K562 (cell line): ENCODE data around the gene DPY30. TPM values are rescaled to one million over a fixed set of nuclear protein-coding genes. Genes with fewer than 3 reads are reported as not detected.
A peak's percentile ranks its signal among the peaks of the same experiment; 100 is the strongest.

Experiments used
- CBX5 ChIP-seq: IDR thresholded peaks from 2 replicates; pipeline ENCODE4 v1.6.1; 2014; ENCODE audit warnings: low read depth, borderline replicate concordance
- FUS ChIP-seq: fragments of 200-400 bp; formaldehyde crosslinking; optimal IDR thresholded peaks from 2 replicates; pipeline ENCODE3; 2017; ENCODE audit warnings: low read depth, low read length
- GABPA ChIP-seq: fragments of 200-800 bp; sonication (Bioruptor generic); conservative IDR thresholded peaks from 2 replicates; pipeline ENCODE4 v1.6.1; 2016; ENCODE audit warnings: low read depth, missing genetic modification characterization, missing compliant biosample characterization
- GATA2 ChIP-seq: sonication (generic); formaldehyde crosslinking; IDR thresholded peaks from 2 replicates; pipeline ENCODE4 v1.4.0; 2020; ENCODE audit warnings: mild to moderate bottlenecking, missing genetic modification reagents
- KLF1 ChIP-seq: fragments of 450-650 bp; IDR thresholded peaks from 2 replicates; pipeline ENCODE4 v1.6.1; 2016; ENCODE audit warnings: missing genetic modification characterization, missing compliant biosample characterization
- MEF2D ChIP-seq: conservative IDR thresholded peaks from 2 replicates; pipeline ENCODE4 v1.6.1; 2016; ENCODE audit warnings: low read depth, missing genetic modification characterization, missing compliant biosample characterization
- NCOR1 ChIP-seq: fragments of 450-650 bp; IDR thresholded peaks from 2 replicates; pipeline ENCODE4 v1.6.1; 2016; ENCODE audit warnings: mild to moderate bottlenecking, moderate library complexity
- RAD51 ChIP-seq: fragments of 450-650 bp; IDR thresholded peaks from 2 replicates; pipeline ENCODE4 v1.7.1; 2016; ENCODE audit warnings: low read depth, mild to moderate bottlenecking, borderline replicate concordance
- SMARCE1 ChIP-seq: fragments of 450-650 bp; IDR thresholded peaks from 2 replicates; pipeline ENCODE4 v1.7.1; 2016; ENCODE audit warnings: mild to moderate bottlenecking
- ZBTB17 ChIP-seq: fragments of 450-650 bp; formaldehyde crosslinking; IDR thresholded peaks from 2 replicates; pipeline ENCODE4 v1.4.0; 2020; ENCODE audit warnings: mild to moderate bottlenecking
- ZNF444 ChIP-seq: fragments of 250-450 bp; sonication (Bioruptor Pico); IDR thresholded peaks from 2 replicates; pipeline ENCODE4 v1.4.0; 2020; ENCODE audit warnings: mild to moderate bottlenecking, moderate library complexity
- ZNF707 ChIP-seq: fragments of 250-450 bp; sonication (Bioruptor Pico); conservative IDR thresholded peaks from 2 replicates; pipeline ENCODE4 v1.8.0; 2022; ENCODE audit warnings: inconsistent platforms, mild to moderate bottlenecking, moderate library complexity
- ZNF830 ChIP-seq: fragments of 250-450 bp; sonication (Bioruptor Pico); IDR thresholded peaks from 2 replicates; pipeline ENCODE4 v1.5.0; 2021; ENCODE audit warnings: mild to moderate bottlenecking
- polyA plus RNA-seq, 8 experiments: library from polyadenylated mRNA; depleted of rRNA in 4 of 8; stranded (reverse) in 5 of 8; unstranded in 3 of 8; fragments of >200 nt; fragmentation: Nextera tagmentation in 2 of 8; fragmentation: Illumina TruSeq in 1 of 8; extraction: Ambion mirVana in 2 of 8; extraction: Trizol in 1 of 8; gene quantifications; 2 replicates each; pipeline versions ENCODE4 v1.2.1 to v1.2.3, GENCODE V29; 2011 to 2014; ENCODE audit warnings: inconsistent platforms in 1 of 8, missing spikeins in 1 of 8
- total RNA-seq, 7 experiments: library from RNA; depleted of rRNA in 6 of 7; stranded (reverse); fragments of >200 nt in 6 of 7; fragmentation: Illumina TruSeq in 2 of 7; extraction: Trizol in 2 of 7; gene quantifications; 2 replicates each; pipeline versions ENCODE4 v1.2.1 to v1.2.3, GENCODE V29; 2011 to 2021; ENCODE audit warnings: low replicate concordance in 1 of 7
- TF ChIP-seq, protein P1 (sequence below): fragments of 450-650 bp; formaldehyde crosslinking; IDR thresholded peaks from 2 replicates; pipeline ENCODE4 v1.4.0; 2020; ENCODE audit warnings: mild to moderate bottlenecking, moderate library complexity
- TF ChIP-seq, protein P2 (sequence below), 2 experiments: fragments of 450-650 bp; IDR thresholded peaks; 2 replicates each; pipeline ENCODE4 v1.6.1; 2018; ENCODE audit warnings: mild to moderate bottlenecking in 2 of 2, low read depth in 1 of 2; ENCODE audit not compliant: partially characterized antibody in 2 of 2
- TF ChIP-seq, protein P3 (sequence below): fragments of 250-450 bp; sonication (Bioruptor Pico); IDR thresholded peaks from 2 replicates; pipeline ENCODE4 v1.8.0; 2021; ENCODE audit warnings: moderate library complexity, mild to moderate bottlenecking, inconsistent platforms
- TF ChIP-seq, protein P4 (sequence below): IDR thresholded peaks from 3 replicates; pipeline ENCODE4 v1.6.1; 2011; ENCODE audit warnings: borderline replicate concordance, mild to moderate bottlenecking, moderate library complexity; ENCODE audit not compliant: insufficient read length; ENCODE audit errors: extremely low read depth

DPY30 gene
- total and polyA plus RNA-seq, 9 of the 15 experiments (the other 6 are each of a cell fraction or from before 2014, with no cell fraction given): 64.6 to 402 (median 116) TPM

DNA sequence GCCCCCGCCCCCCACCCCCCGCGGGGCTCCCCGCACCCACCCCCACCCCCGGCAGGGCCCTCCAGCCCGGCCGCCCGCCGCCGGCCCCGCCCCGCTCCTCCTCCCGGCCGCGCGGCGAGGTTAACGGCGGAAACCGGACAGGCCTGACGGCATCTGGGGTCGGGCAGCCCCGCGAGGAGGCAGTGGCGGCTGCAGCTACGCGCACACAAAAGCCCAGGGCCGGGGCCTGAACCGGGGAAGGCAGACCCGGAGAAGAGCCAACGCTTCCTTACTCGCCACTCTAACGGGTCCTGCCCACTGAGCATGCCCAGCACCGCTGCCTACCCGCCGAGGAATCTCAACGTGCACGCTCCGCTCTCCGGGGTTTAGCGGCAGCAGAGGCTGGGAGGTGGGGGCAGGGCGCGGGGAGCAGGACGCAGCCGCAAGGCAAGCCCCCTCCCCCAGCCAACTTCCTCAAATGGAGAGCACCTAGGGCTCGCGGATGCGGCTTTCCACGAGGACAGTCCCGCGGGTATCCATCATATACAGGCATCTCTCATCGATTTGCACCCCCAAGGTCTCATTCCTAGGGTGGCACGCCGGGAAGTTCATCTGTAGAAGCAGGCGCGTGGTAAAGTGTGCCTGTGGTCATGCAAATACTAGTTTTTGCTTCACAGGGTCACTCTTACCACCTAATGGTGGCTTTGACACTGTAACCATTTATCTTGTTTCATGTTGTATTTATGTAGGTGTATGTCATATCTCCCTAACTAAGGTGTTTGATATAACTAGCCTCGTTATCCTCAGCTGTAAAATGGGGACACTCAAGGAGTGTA is 28.7 kb downstream of the DPY30 start, which contains the start of gene MEMO1 (continued):
- TF ChIP-seq, protein P1, sequence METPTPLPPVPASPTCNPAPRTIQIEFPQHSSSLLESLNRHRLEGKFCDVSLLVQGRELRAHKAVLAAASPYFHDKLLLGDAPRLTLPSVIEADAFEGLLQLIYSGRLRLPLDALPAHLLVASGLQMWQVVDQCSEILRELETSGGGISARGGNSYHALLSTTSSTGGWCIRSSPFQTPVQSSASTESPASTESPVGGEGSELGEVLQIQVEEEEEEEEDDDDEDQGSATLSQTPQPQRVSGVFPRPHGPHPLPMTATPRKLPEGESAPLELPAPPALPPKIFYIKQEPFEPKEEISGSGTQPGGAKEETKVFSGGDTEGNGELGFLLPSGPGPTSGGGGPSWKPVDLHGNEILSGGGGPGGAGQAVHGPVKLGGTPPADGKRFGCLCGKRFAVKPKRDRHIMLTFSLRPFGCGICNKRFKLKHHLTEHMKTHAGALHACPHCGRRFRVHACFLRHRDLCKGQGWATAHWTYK (CRISPR knock-in tag): peak; percentile 84
- TF ChIP-seq ZNF707 (CRISPR knock-in tag): no peak
- TF ChIP-seq ZBTB17 (CRISPR knock-in tag): peak; percentile 80
- TF ChIP-seq GABPA (tag): peak; percentile 52
- TF ChIP-seq KLF1 (tag): no peak
- 0 out of 2 replicates have a peak, but pooled peaks have one; percentile 9 for TF ChIP-seq CBX5
- TF ChIP-seq RAD51: peak; percentile 42; the same call in 1 of the 2 replicates
- no peak for TF ChIP-seq GATA2 (CRISPR knock-in tag)
- no peak for TF ChIP-seq FUS
- TF ChIP-seq, protein P2, sequence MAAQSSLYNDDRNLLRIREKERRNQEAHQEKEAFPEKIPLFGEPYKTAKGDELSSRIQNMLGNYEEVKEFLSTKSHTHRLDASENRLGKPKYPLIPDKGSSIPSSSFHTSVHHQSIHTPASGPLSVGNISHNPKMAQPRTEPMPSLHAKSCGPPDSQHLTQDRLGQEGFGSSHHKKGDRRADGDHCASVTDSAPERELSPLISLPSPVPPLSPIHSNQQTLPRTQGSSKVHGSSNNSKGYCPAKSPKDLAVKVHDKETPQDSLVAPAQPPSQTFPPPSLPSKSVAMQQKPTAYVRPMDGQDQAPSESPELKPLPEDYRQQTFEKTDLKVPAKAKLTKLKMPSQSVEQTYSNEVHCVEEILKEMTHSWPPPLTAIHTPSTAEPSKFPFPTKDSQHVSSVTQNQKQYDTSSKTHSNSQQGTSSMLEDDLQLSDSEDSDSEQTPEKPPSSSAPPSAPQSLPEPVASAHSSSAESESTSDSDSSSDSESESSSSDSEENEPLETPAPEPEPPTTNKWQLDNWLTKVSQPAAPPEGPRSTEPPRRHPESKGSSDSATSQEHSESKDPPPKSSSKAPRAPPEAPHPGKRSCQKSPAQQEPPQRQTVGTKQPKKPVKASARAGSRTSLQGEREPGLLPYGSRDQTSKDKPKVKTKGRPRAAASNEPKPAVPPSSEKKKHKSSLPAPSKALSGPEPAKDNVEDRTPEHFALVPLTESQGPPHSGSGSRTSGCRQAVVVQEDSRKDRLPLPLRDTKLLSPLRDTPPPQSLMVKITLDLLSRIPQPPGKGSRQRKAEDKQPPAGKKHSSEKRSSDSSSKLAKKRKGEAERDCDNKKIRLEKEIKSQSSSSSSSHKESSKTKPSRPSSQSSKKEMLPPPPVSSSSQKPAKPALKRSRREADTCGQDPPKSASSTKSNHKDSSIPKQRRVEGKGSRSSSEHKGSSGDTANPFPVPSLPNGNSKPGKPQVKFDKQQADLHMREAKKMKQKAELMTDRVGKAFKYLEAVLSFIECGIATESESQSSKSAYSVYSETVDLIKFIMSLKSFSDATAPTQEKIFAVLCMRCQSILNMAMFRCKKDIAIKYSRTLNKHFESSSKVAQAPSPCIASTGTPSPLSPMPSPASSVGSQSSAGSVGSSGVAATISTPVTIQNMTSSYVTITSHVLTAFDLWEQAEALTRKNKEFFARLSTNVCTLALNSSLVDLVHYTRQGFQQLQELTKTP (IDR thresholded peaks at IDR 0.05; ENCODE audit: low read depth in 1 of 2, partially characterized antibody in 2 of 2): peak in 1 of 2 experiments; percentile 84
- TF ChIP-seq, protein P3, sequence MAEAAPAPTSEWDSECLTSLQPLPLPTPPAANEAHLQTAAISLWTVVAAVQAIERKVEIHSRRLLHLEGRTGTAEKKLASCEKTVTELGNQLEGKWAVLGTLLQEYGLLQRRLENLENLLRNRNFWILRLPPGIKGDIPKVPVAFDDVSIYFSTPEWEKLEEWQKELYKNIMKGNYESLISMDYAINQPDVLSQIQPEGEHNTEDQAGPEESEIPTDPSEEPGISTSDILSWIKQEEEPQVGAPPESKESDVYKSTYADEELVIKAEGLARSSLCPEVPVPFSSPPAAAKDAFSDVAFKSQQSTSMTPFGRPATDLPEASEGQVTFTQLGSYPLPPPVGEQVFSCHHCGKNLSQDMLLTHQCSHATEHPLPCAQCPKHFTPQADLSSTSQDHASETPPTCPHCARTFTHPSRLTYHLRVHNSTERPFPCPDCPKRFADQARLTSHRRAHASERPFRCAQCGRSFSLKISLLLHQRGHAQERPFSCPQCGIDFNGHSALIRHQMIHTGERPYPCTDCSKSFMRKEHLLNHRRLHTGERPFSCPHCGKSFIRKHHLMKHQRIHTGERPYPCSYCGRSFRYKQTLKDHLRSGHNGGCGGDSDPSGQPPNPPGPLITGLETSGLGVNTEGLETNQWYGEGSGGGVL (CRISPR knock-in tag): no peak
- peak; percentile 80 for TF ChIP-seq SMARCE1
- TF ChIP-seq MEF2D (tag): no peak
- TF ChIP-seq, protein P4, sequence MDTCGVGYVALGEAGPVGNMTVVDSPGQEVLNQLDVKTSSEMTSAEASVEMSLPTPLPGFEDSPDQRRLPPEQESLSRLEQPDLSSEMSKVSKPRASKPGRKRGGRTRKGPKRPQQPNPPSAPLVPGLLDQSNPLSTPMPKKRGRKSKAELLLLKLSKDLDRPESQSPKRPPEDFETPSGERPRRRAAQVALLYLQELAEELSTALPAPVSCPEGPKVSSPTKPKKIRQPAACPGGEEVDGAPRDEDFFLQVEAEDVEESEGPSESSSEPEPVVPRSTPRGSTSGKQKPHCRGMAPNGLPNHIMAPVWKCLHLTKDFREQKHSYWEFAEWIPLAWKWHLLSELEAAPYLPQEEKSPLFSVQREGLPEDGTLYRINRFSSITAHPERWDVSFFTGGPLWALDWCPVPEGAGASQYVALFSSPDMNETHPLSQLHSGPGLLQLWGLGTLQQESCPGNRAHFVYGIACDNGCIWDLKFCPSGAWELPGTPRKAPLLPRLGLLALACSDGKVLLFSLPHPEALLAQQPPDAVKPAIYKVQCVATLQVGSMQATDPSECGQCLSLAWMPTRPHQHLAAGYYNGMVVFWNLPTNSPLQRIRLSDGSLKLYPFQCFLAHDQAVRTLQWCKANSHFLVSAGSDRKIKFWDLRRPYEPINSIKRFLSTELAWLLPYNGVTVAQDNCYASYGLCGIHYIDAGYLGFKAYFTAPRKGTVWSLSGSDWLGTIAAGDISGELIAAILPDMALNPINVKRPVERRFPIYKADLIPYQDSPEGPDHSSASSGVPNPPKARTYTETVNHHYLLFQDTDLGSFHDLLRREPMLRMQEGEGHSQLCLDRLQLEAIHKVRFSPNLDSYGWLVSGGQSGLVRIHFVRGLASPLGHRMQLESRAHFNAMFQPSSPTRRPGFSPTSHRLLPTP: no peak
- 0 out of 2 replicates have a peak, but pooled peaks have one; percentile 53 for TF ChIP-seq ZNF444
- TF ChIP-seq NCOR1: peak; percentile 54; the same call in 1 of the 2 replicates
- 0 out of 2 replicates have a peak, but pooled peaks have one; percentile 84 for TF ChIP-seq ZNF830 (CRISPR knock-in tag)
